AG09309 (cell line): ENCODE measurements around the gene TADA2B.

Experiments used
- DNase-seq: peaks from one replicate; pipeline ENCODE4 v3.0.0-alpha.2; 2010; ENCODE audit warnings: low read depth
- H3K4me3 ChIP-seq: 2 replicates; pipeline ENCODE4 v1.5.1; 2011; ENCODE audit warnings: mild to moderate bottlenecking, low read depth, low read length, moderate library complexity; ENCODE audit not compliant: control insufficient read depth
- TF ChIP-seq, protein P1 (sequence below): IDR thresholded peaks from 2 replicates; pipeline ENCODE4 v1.5.1; 2011; ENCODE audit warnings: mild to moderate bottlenecking, low read depth, low read length, inconsistent platforms; ENCODE audit not compliant: insufficient read depth, control insufficient read depth; ENCODE audit errors: missing control alignments

Gene TADA2B, protein sequence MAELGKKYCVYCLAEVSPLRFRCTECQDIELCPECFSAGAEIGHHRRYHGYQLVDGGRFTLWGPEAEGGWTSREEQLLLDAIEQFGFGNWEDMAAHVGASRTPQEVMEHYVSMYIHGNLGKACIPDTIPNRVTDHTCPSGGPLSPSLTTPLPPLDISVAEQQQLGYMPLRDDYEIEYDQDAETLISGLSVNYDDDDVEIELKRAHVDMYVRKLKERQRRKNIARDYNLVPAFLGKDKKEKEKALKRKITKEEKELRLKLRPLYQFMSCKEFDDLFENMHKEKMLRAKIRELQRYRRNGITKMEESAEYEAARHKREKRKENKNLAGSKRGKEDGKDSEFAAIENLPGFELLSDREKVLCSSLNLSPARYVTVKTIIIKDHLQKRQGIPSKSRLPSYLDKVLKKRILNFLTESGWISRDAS

DNA sequence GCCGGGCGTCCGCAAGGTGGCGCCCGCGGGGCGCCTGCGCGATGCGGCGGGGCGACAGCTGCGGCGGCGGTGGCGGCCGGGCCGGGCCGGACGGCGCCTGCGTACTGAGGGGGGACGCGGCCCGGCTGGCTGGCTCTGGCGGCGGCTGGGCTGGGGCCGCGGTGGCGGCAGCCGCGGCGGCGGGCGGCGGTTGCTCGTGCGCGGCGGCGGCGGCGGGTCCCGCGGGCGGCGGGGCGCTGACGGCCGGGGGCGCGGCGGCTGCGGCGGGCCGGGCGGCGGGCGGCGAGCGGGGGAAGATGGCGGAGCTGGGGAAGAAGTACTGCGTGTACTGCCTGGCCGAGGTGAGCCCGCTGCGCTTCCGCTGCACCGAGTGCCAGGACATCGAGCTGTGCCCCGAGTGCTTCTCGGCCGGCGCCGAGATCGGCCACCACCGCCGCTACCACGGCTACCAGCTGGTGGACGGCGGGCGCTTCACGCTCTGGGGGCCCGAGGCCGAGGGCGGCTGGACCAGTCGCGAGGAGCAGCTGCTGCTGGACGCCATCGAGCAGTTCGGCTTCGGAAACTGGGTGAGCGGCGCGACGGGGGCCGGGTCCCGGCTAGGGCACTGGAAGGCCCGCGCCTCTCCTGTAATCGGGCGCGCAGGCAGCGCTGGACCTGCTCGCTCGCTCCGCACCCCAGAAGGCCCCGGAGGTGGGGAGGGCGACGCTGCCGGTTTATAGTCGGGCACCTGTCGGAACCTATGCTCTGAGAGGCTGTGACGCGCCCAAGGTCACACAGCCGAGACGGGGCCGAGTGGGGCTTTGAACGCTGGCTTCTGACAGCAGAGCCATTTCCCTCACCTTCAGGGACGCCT, at the start of gene TADA2B:
Gene TADA2B (plus strand): TSS at position 89 of the 853 bp plus-strand sequence. CDS start 208 bp downstream, at position 297.
- H3K4me3 ChIP-seq: peak within 1 kb of the TSS; percentile 94
- DNase-seq: no peak
- TF ChIP-seq, protein P1, sequence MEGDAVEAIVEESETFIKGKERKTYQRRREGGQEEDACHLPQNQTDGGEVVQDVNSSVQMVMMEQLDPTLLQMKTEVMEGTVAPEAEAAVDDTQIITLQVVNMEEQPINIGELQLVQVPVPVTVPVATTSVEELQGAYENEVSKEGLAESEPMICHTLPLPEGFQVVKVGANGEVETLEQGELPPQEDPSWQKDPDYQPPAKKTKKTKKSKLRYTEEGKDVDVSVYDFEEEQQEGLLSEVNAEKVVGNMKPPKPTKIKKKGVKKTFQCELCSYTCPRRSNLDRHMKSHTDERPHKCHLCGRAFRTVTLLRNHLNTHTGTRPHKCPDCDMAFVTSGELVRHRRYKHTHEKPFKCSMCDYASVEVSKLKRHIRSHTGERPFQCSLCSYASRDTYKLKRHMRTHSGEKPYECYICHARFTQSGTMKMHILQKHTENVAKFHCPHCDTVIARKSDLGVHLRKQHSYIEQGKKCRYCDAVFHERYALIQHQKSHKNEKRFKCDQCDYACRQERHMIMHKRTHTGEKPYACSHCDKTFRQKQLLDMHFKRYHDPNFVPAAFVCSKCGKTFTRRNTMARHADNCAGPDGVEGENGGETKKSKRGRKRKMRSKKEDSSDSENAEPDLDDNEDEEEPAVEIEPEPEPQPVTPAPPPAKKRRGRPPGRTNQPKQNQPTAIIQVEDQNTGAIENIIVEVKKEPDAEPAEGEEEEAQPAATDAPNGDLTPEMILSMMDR: peak; percentile 5

GRCh38 chr4:6996481-6996880, 46.7 kb upstream of the TADA2B start:
- no peak overlapping the region for H3K4me3 ChIP-seq
- TF ChIP-seq, protein P1: no peak
- no peak for DNase-seq

- no peak overlapping the region for H3K4me3 ChIP-seq
- TF ChIP-seq, protein P1: no peak
- no peak for DNase-seq
Observed at GRCh38 chr4:6999172-7000086, 43.7 kb upstream of the TADA2B start.

- no peak overlapping the region for H3K4me3 ChIP-seq
- TF ChIP-seq, protein P1: no peak
- DNase-seq: no peak
Observed at GRCh38 chr4:7000421-7001176, 42.6 kb upstream of the TADA2B start.

DNA sequence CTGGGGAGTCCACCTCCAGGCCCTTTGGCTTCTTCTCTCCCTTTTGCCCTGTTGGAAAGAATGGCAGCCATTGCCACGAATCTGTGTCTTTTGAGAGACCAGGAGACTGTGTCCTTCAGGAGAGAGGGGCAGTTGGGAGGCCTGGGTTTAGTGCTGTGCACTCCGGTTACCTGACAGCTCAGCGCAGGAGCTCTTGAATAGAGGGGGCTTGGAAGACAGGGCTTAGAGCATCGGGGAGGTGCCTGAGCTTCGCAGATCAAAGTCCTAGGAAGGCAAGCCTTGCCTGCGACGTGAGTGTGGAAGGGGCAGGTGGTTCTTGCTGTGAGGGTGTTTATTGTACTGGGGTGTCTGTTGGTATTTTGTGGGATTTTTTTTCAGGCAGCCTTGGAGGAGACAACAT, 41.9 kb upstream of the TADA2B start:
- no peak overlapping the region for H3K4me3 ChIP-seq
- no peak for DNase-seq
- TF ChIP-seq, protein P1: no peak
